Liver (tissue), 3 donors: ENCODE measurements around the gene PRDX2.
A peak's percentile ranks its signal among the peaks of the same experiment; 100 is the strongest.

Experiments
- JUND ChIP-seq, 2 donors: IDR thresholded peaks; 2 replicates each; pipeline ENCODE4 v1.6.1; 2016; ENCODE audit warnings: antibody characterized with exemption in 2 of 2
- TF ChIP-seq, protein P1 (sequence below): fragments of 150-350 bp; IDR thresholded peaks from 2 replicates; pipeline ENCODE4 v1.5.1; 2017; ENCODE audit warnings: improper control_type of control experiment, low read depth, low read length; ENCODE audit not compliant: missing input control
- donor health status: healthy.
- donor health status: healthy.

DNA sequence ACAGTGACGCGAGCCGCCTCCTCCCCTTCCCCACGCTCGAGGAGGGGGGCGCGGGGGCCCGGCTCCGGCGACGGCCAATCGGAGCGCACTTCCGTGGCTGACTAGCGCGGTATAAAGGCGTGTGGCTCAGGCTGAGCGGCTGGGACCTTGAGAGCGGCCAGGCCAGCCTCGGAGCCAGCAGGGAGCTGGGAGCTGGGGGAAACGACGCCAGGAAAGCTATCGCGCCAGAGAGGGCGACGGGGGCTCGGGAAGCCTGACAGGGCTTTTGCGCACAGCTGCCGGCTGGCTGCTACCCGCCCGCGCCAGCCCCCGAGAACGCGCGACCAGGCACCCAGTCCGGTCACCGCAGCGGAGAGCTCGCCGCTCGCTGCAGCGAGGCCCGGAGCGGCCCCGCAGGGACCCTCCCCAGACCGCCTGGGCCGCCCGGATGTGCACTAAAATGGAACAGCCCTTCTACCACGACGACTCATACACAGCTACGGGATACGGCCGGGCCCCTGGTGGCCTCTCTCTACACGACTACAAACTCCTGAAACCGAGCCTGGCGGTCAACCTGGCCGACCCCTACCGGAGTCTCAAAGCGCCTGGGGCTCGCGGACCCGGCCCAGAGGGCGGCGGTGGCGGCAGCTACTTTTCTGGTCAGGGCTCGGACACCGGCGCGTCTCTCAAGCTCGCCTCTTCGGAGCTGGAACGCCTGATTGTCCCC, 10.1 kb downstream of the PRDX2 start, which contains the start of gene JUNB:
- TF ChIP-seq, protein P1, sequence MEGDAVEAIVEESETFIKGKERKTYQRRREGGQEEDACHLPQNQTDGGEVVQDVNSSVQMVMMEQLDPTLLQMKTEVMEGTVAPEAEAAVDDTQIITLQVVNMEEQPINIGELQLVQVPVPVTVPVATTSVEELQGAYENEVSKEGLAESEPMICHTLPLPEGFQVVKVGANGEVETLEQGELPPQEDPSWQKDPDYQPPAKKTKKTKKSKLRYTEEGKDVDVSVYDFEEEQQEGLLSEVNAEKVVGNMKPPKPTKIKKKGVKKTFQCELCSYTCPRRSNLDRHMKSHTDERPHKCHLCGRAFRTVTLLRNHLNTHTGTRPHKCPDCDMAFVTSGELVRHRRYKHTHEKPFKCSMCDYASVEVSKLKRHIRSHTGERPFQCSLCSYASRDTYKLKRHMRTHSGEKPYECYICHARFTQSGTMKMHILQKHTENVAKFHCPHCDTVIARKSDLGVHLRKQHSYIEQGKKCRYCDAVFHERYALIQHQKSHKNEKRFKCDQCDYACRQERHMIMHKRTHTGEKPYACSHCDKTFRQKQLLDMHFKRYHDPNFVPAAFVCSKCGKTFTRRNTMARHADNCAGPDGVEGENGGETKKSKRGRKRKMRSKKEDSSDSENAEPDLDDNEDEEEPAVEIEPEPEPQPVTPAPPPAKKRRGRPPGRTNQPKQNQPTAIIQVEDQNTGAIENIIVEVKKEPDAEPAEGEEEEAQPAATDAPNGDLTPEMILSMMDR = no peak
- peak in 1 of 2 donors; percentile 37 for TF ChIP-seq JUND (IDR thresholded peaks at IDR 0.05)
